Fibroblast of pulmonary artery (primary cell): ENCODE measurements around the gene LENG8.

Experiments
- DNase-seq: peaks from one replicate; pipeline ENCODE4 v3.0.0-alpha.2; 2010; ENCODE audit warnings: low read depth
- H3K4me3 ChIP-seq: replicated peaks from 2 replicates; pipeline ENCODE4 v1.5.1; 2011; ENCODE audit warnings: low read depth, mild to moderate bottlenecking, control low read depth, low read length, moderate library complexity
- CTCF ChIP-seq: IDR thresholded peaks from 2 replicates; pipeline ENCODE4 v1.5.1; 2011; ENCODE audit warnings: mild to moderate bottlenecking, control low read depth, low read length, inconsistent platforms; ENCODE audit errors: missing control alignments

Gene LENG8

GRCh38 chr19:54424201-54424600 lies 24.8 kb upstream of the LENG8 start:
- no peak for TF ChIP-seq CTCF
- no peak overlapping the region for H3K4me3 ChIP-seq
- no peak for DNase-seq

- no peak for TF ChIP-seq CTCF
- no peak for DNase-seq
- H3K4me3 ChIP-seq: no peak overlapping the region
These were observed 24.2 kb upstream of the LENG8 start for GRCh38 chr19:54424660-54425381.

GRCh38 chr19:54425382-54425723 lies 23.6 kb upstream of the LENG8 start:
- TF ChIP-seq CTCF: no peak

GRCh38 chr19:54426291-54426931 lies 22.6 kb upstream of the LENG8 start:
- TF ChIP-seq CTCF: no peak
- H3K4me3 ChIP-seq: no peak overlapping the region
- DNase-seq: no peak

More at GRCh38 chr19:54425382-54425723, 23.6 kb upstream of the LENG8 start:
- DNase-seq: no peak
- no peak overlapping the region for H3K4me3 ChIP-seq

GRCh38 chr19:54427586-54427985 lies 21.4 kb upstream of the LENG8 start:
- no peak overlapping the region for H3K4me3 ChIP-seq
- no peak for DNase-seq
- no peak for TF ChIP-seq CTCF

- DNase-seq: no peak
- no peak for TF ChIP-seq CTCF
- H3K4me3 ChIP-seq: no peak overlapping the region
These were observed 20.4 kb upstream of the LENG8 start for GRCh38 chr19:54428323-54429175.
